Epithelial cell of umbilical artery (primary cell): ENCODE data around the gene METTL18. TPM values are rescaled to one million over a fixed set of nuclear protein-coding genes. Genes with fewer than 3 reads are reported as not detected.

Experiments used
- total RNA-seq: library from RNA; depleted of rRNA; stranded (reverse); fragments of >200 nt; gene quantifications from 2 replicates; pipeline ENCODE4 v1.2.3, GENCODE V29; 2014

The METTL18 gene
- total RNA-seq = 5.8 and 13.7 TPM in 2 replicates

GRCh38 chr1:169794530-169795416, at the start of gene METTL18:
Gene METTL18 (minus strand): TSS chr1:169794907. CDS start chr1:169793695, 1,212 bp downstream.

Other genes starting within 250 kb of the METTL18 start
- gene F5, start 208.4 kb downstream of the METTL18 start, total RNA-seq = not detected in 2 replicates
- 0.30 and 0.32 TPM in 2 replicates for gene SELP, start 164.8 kb downstream of the METTL18 start, total RNA-seq
- gene SELL, start 83.3 kb downstream of the METTL18 start, total RNA-seq = 0.65 and 1.1 TPM in 2 replicates
- gene SELE, start 60.8 kb downstream of the METTL18 start, total RNA-seq = 2.0 and 3.9 TPM in 2 replicates
- gene SCYL3, start 99.0 kb upstream of the METTL18 start, total RNA-seq = 4.5 and 8.7 TPM in 2 replicates